DOHH2 (cell line): ENCODE data around the gene CCL22.

Source experiments
- H3F3A ChIP-seq: fragments of 200-600 bp; sonication (generic), shearing (Covaris generic); 2 replicates; pipeline ENCODE4 v1.6.0; 2016; ENCODE audit warnings: antibody characterized with exemption, mild to moderate bottlenecking; ENCODE audit not compliant: control insufficient read depth, insufficient read depth
- H3K27ac ChIP-seq: fragments of 200-600 bp; sonication (generic); 2 replicates; pipeline ENCODE4 v1.5.1; 2014; ENCODE audit warnings: low read depth, mild to moderate bottlenecking, low read length, moderate library complexity
- H3K27me3 ChIP-seq: fragments of 200-600 bp; sonication (generic); 2 replicates; pipeline ENCODE4 v1.6.1; 2014; ENCODE audit warnings: mild to moderate bottlenecking, low read length, mixed read lengths; ENCODE audit not compliant: control insufficient read depth
- H3K36me3 ChIP-seq: fragments of 200-600 bp; sonication (generic); 2 replicates; pipeline ENCODE4 v1.6.1; 2014; ENCODE audit warnings: mild to moderate bottlenecking, low read length, moderate library complexity, mixed read lengths; ENCODE audit not compliant: control insufficient read depth
- H3K4me1 ChIP-seq: fragments of 200-600 bp; sonication (generic); 2 replicates; pipeline ENCODE4 v1.6.1; 2014; ENCODE audit warnings: mild to moderate bottlenecking, low read length, mixed read lengths; ENCODE audit not compliant: control insufficient read depth
- H3K4me2 ChIP-seq: fragments of 200-600 bp; sonication (generic); 2 replicates; pipeline ENCODE4 v1.6.0; 2014; ENCODE audit warnings: mild to moderate bottlenecking, low read length, moderate library complexity
- H3K4me3 ChIP-seq: fragments of 200-600 bp; sonication (generic); 2 replicates; pipeline ENCODE4 v1.5.1; 2014; ENCODE audit warnings: mild to moderate bottlenecking, low read length, mixed read lengths
- H3K79me2 ChIP-seq: fragments of 200-600 bp; sonication (generic); 2 replicates; pipeline ENCODE4 v1.6.1; 2014; ENCODE audit warnings: mild to moderate bottlenecking, low read length, mixed read lengths; ENCODE audit not compliant: control insufficient read depth
- H3K9me2 ChIP-seq: fragments of 200-600 bp; sonication (generic); replicated peaks from 2 replicates; pipeline ENCODE4 v1.6.1; 2014; ENCODE audit warnings: mild to moderate bottlenecking, low read length, mixed read lengths; ENCODE audit not compliant: control insufficient read depth
- H3K9me3 ChIP-seq: fragments of 200-600 bp; sonication (generic); 2 replicates; pipeline ENCODE4 v1.6.1; 2014; ENCODE audit warnings: antibody characterized with exemption, low read length, mixed read lengths; ENCODE audit not compliant: control insufficient read depth, insufficient read depth
- H4K20me1 ChIP-seq: fragments of 200-600 bp; sonication (generic); 2 replicates; pipeline ENCODE4 v1.6.0; 2014; ENCODE audit warnings: low read depth, mild to moderate bottlenecking, antibody characterized with exemption, low read length, moderate library complexity; ENCODE audit not compliant: control insufficient read depth, insufficient read depth
- EZH2phosphoT487 ChIP-seq: fragments of 200-600 bp; sonication (generic); IDR thresholded peaks from 2 replicates; pipeline ENCODE4 v1.6.1; 2017; ENCODE audit warnings: borderline replicate concordance, mild to moderate bottlenecking, antibody characterized with exemption, low read length, moderate library complexity, mixed read lengths
- TF ChIP-seq, protein P1 (sequence below): fragments of 200-600 bp; sonication (generic); IDR thresholded peaks from one replicate; pipeline ENCODE4 v1.5.1; 2014; ENCODE audit warnings: antibody characterized with exemption, mild to moderate bottlenecking, low read depth, low read length; ENCODE audit not compliant: poor library complexity, severe bottlenecking

CCL22 gene

GRCh38 chr16:57314161-57314785 lies 44.3 kb upstream of the CCL22 start:
- Histone ChIP-seq H3K9me3 (no peaks in the 10 kb centered on the region), H3K4me2 (no peak overlapping the region), H3F3A (no peaks in the 10 kb centered on the region), H3K79me2 (no peaks in the 10 kb centered on the region), H4K20me1 (no peaks in the 10 kb centered on the region), H3K36me3 (no peaks in the 10 kb centered on the region), H3K4me3 (no peak overlapping the region), H3K27ac (no peak overlapping the region), H3K27me3 (peaks cover 18% of the 10 kb centered on the region), H3K4me1 (peaks cover 6% of the 10 kb centered on the region; the same call in 1 of the 2 replicates), H3K9me2 (no peaks in the 10 kb centered on the region)
- TF ChIP-seq, protein P1, sequence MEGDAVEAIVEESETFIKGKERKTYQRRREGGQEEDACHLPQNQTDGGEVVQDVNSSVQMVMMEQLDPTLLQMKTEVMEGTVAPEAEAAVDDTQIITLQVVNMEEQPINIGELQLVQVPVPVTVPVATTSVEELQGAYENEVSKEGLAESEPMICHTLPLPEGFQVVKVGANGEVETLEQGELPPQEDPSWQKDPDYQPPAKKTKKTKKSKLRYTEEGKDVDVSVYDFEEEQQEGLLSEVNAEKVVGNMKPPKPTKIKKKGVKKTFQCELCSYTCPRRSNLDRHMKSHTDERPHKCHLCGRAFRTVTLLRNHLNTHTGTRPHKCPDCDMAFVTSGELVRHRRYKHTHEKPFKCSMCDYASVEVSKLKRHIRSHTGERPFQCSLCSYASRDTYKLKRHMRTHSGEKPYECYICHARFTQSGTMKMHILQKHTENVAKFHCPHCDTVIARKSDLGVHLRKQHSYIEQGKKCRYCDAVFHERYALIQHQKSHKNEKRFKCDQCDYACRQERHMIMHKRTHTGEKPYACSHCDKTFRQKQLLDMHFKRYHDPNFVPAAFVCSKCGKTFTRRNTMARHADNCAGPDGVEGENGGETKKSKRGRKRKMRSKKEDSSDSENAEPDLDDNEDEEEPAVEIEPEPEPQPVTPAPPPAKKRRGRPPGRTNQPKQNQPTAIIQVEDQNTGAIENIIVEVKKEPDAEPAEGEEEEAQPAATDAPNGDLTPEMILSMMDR: no peak
- TF ChIP-seq EZH2phosphoT487: no peak

DNA sequence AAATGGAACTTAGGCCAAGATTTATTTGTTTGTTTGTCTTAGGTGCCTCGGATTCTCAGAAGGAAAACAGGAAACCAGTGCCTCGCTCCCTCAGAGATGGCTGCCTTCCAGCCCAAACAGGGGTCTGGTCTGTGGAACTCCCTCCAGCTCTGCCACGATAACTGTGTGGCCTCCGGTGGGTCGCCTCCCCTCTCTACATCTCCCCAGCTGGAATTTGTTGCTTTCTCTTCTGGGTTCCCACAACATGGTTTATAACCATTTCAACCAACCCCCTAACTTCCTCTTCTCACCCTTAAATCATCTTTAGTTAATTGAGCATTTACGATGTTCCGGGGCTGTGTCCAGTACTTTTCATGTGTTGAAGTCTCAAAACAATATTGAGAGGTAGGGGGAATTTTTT lies 43.2 kb upstream of the CCL22 start:
- no peak overlapping the region for H3K4me2 ChIP-seq
- H3K4me1 ChIP-seq: peaks cover 6% of the 10 kb centered on the region; the same call in 1 of the 2 replicates
- H3K79me2 ChIP-seq: no peaks in the 10 kb centered on the region
- H3K9me3 ChIP-seq: no peaks in the 10 kb centered on the region
- H3K9me2 ChIP-seq: no peaks in the 10 kb centered on the region
- H3F3A ChIP-seq: no peaks in the 10 kb centered on the region
- peaks cover 20% of the 10 kb centered on the region for H3K27me3 ChIP-seq
- TF ChIP-seq EZH2phosphoT487: no peak
- TF ChIP-seq, protein P1: no peak
- H3K27ac ChIP-seq: no peak overlapping the region
- no peaks in the 10 kb centered on the region for H3K36me3 ChIP-seq
- no peaks in the 10 kb centered on the region for H4K20me1 ChIP-seq
- no peak overlapping the region for H3K4me3 ChIP-seq

GRCh38 chr16:57316390-57317017 lies 42.1 kb upstream of the CCL22 start:
- H3K79me2 ChIP-seq: no peaks in the 10 kb centered on the region
- no peaks in the 10 kb centered on the region for H3K36me3 ChIP-seq
- TF ChIP-seq EZH2phosphoT487: no peak
- TF ChIP-seq, protein P1: no peak
- no peaks in the 10 kb centered on the region for H3K9me2 ChIP-seq
- H3K4me3 ChIP-seq: no peak overlapping the region
- H3K4me2 ChIP-seq: no peak overlapping the region
- H3K27me3 ChIP-seq: peaks cover 15% of the 10 kb centered on the region
- H4K20me1 ChIP-seq: no peaks in the 10 kb centered on the region
- H3K27ac ChIP-seq: no peak overlapping the region
- H3K4me1 ChIP-seq: peaks cover 6% of the 10 kb centered on the region; the same call in 1 of the 2 replicates
- H3K9me3 ChIP-seq: no peaks in the 10 kb centered on the region
- no peaks in the 10 kb centered on the region for H3F3A ChIP-seq
